ENCODE data around the gene CHD9. TPM values are rescaled to one million over a fixed set of nuclear protein-coding genes. Genes with fewer than 3 reads are reported as not detected.

The CHD9 gene
- total RNA-seq, 4 donors from 2014 or later = 59.0 to 210 (median 80.4) TPM

- ATAC-seq (ENCODE audit: low FRiP score) (no peak), DNase-seq (ENCODE audit: low spot score) (no peak)
- no peak for TF ChIP-seq CTCF (IDR thresholded peaks at IDR 0.05)
These were observed 23.5 kb downstream of the CHD9 start for GRCh38 chr16:53078247-53078646.

- DNase-seq (ENCODE audit: low spot score) = no peak
- no peak for ATAC-seq (ENCODE audit: low FRiP score)
- no peak for TF ChIP-seq CTCF (IDR thresholded peaks at IDR 0.05)
These were observed 24.1 kb downstream of the CHD9 start for GRCh38 chr16:53078765-53079485.

- no peak for DNase-seq (ENCODE audit: low spot score)
- no peak for TF ChIP-seq CTCF (IDR thresholded peaks at IDR 0.05)
- ATAC-seq (ENCODE audit: low FRiP score) = peak; percentile 70
These were observed 25.7 kb downstream of the CHD9 start for GRCh38 chr16:53080345-53081031.

- TF ChIP-seq CTCF (IDR thresholded peaks at IDR 0.05) = no peak
- ATAC-seq (ENCODE audit: low FRiP score) (no peak), DNase-seq (ENCODE audit: low spot score) (no peak)
These were observed 26.2 kb downstream of the CHD9 start for GRCh38 chr16:53081032-53081424.

- no peak for DNase-seq (ENCODE audit: low spot score)
- ATAC-seq (ENCODE audit: low FRiP score) = no peak
- no peak for TF ChIP-seq CTCF (IDR thresholded peaks at IDR 0.05)
These were observed 27.1 kb downstream of the CHD9 start for GRCh38 chr16:53081686-53082407.

GRCh38 chr16:53082509-53082908 lies 27.7 kb downstream of the CHD9 start:
- TF ChIP-seq CTCF (IDR thresholded peaks at IDR 0.05) = no peak
- DNase-seq (ENCODE audit: low spot score) (no peak), ATAC-seq (ENCODE audit: low FRiP score) (no peak)
